T-helper 1 cell treated with Interleukin-12 subunit alpha and Interleukin-12 subunit beta and Interleukin-4 antibody, amounts not matched to agents 30 ng/mL and 1 ng/mL, for 36 hours (primary cell): ENCODE results near the gene CASTOR1. TPM values are rescaled to one million over a fixed set of nuclear protein-coding genes. Genes with fewer than 3 reads are reported as not detected.

Experiments used
- intact Hi-C: fragments of 100-400 bp; cut with micrococcal nuclease; formaldehyde crosslinking; loops from one replicate; pipeline ENCODE4 v1.15.1; 2024
- total RNA-seq: library from RNA; stranded (reverse); gene quantifications from 2 replicates; pipeline ENCODE4 v1.2.3, GENCODE V29; 2022

The CASTOR1 gene
- total RNA-seq, 1 donor from 2014 or later: 17.5 TPM

GRCh38 chr22:30320021-30320556 lies 30.8 kb upstream of the CASTOR1 start:
- intact Hi-C loops: no loop called here

- intact Hi-C loops: no loop called here
Measured at GRCh38 chr22:30318799-30319419, 29.6 kb upstream of the CASTOR1 start.

GRCh38 chr22:30317778-30318177 lies 28.5 kb upstream of the CASTOR1 start:
- intact Hi-C loops: no loop called here

- intact Hi-C loops: loop anchor here (1.0 kb wide), 1 partner anchor 8 kb away; no protein-coding TSS in a partner anchor
Measured at GRCh38 chr22:30315962-30316576, 26.8 kb upstream of the CASTOR1 start.

- intact Hi-C loops: loop anchor here (1.0 kb wide), 1 partner anchor 9 kb away; no protein-coding TSS in a partner anchor
Measured at GRCh38 chr22:30314915-30315314, 25.6 kb upstream of the CASTOR1 start.

- intact Hi-C loops: loop anchor here (1.0 kb wide), 1 partner anchor 7 kb away; no protein-coding TSS in a partner anchor
Measured at GRCh38 chr22:30313527-30314363, 24.4 kb upstream of the CASTOR1 start.

GRCh38 chr22:30312053-30312452 lies 22.7 kb upstream of the CASTOR1 start:
- intact Hi-C loops: no loop called here

- intact Hi-C loops: no loop called here
Measured at GRCh38 chr22:30310881-30311771, 21.8 kb upstream of the CASTOR1 start.

GRCh38 chr22:30309951-30310741 lies 20.8 kb upstream of the CASTOR1 start:
- intact Hi-C loops: loop anchor here (5.0 kb wide), 2 partner anchors 112 to 473 kb away; partner anchors contain the start of gene ASCC2

- intact Hi-C loops: loop anchor here (5.0 kb wide), 2 partner anchors 114 to 471 kb away; partner anchors contain the start of gene ASCC2
Measured at GRCh38 chr22:30308518-30309230, 19.4 kb upstream of the CASTOR1 start.

- intact Hi-C loops: loop anchor here (5.0 kb wide), 2 partner anchors 114 to 471 kb away; partner anchors contain the start of gene ASCC2
Measured at GRCh38 chr22:30308093-30308492, 18.8 kb upstream of the CASTOR1 start.

- intact Hi-C loops: loop anchor here (5.0 kb wide), 2 partner anchors 115 to 470 kb away; partner anchors contain the start of gene ASCC2
Measured at GRCh38 chr22:30307041-30307574, 17.8 kb upstream of the CASTOR1 start.

GRCh38 chr22:30306627-30307011 lies 17.3 kb upstream of the CASTOR1 start:
- intact Hi-C loops: loop anchor here (1.0 to 5.0 kb wide), 6 partner anchors 8 to 469 kb away; partner anchors contain the start of genes ASCC2 and SF3A1

- intact Hi-C loops: loop anchor here (1.0 to 5.0 kb wide), 7 partner anchors 8 to 469 kb away; partner anchors contain the start of genes ASCC2, CASTOR1 and SF3A1
Measured at GRCh38 chr22:30305906-30306626, 16.8 kb upstream of the CASTOR1 start.

GRCh38 chr22:30305519-30305905 lies 16.2 kb upstream of the CASTOR1 start:
- intact Hi-C loops: loop anchor here (1.0 to 5.0 kb wide), 3 partner anchors 16 to 468 kb away; partner anchors contain the start of genes ASCC2 and CASTOR1

GRCh38 chr22:30304495-30305244 lies 15.4 kb upstream of the CASTOR1 start:
- intact Hi-C loops: loop anchor here (1.0 to 5.0 kb wide), 3 partner anchors 15 to 467 kb away; partner anchors contain the start of genes ASCC2 and CASTOR1

- intact Hi-C loops: no loop called here
Measured at GRCh38 chr22:30302810-30303138, 13.5 kb upstream of the CASTOR1 start.
